Measurements from ENCODE around the gene IRF8.

The IRF8 gene

GRCh38 chr16:85967111-85967510, 68.1 kb downstream of the IRF8 start:
- H3K27me3 Mint-ChIP-seq, result peaks cover 16% of the 10 kb centered on the region
- CTCF ChIA-PET, result interaction anchor here (1.5 kb wide), 2 partner anchors 20 to 146 kb away, joined by 3 to 4 read pairs; no protein-coding TSS in a partner anchor
- H3K36me3 Mint-ChIP-seq, result no peaks in the 10 kb centered on the region
- H3K4me1 Mint-ChIP-seq, result peaks cover 2% of the 10 kb centered on the region
- H3K4me3 Mint-ChIP-seq, result no peak overlapping the region
- no peak overlapping the region for H3K27ac Mint-ChIP-seq
- no peak for DNase-seq
- H3K9me3 Mint-ChIP-seq, result no peaks in the 10 kb centered on the region

- H3K4me3 Mint-ChIP-seq, result no peak overlapping the region
- H3K9me3 Mint-ChIP-seq, result no peaks in the 10 kb centered on the region
- no peaks in the 10 kb centered on the region for H3K36me3 Mint-ChIP-seq
- CTCF ChIA-PET, result no interaction called here
- DNase-seq, result no peak
- H3K4me1 Mint-ChIP-seq, result peaks cover 2% of the 10 kb centered on the region
- no peak overlapping the region for H3K27ac Mint-ChIP-seq
- peaks cover 12% of the 10 kb centered on the region for H3K27me3 Mint-ChIP-seq
Observed at GRCh38 chr16:85968041-85968920, 69.3 kb downstream of the IRF8 start.

- CTCF ChIA-PET, result no interaction called here
- no peak for DNase-seq
- H3K36me3 Mint-ChIP-seq, result peaks cover 1% of the 10 kb centered on the region
- H3K27me3 Mint-ChIP-seq, result peaks cover 12% of the 10 kb centered on the region
- H3K27ac Mint-ChIP-seq, result no peak overlapping the region
- no peak overlapping the region for H3K4me3 Mint-ChIP-seq
- peaks cover 2% of the 10 kb centered on the region for H3K4me1 Mint-ChIP-seq
- peaks cover 3% of the 10 kb centered on the region for H3K9me3 Mint-ChIP-seq
Observed at GRCh38 chr16:85969159-85969558, 70.2 kb downstream of the IRF8 start.

GRCh38 chr16:85969591-85969990, 70.6 kb downstream of the IRF8 start:
- Mint-ChIP-seq H3K9me3 (peaks cover 7% of the 10 kb centered on the region), H3K36me3 (peaks cover 1% of the 10 kb centered on the region), H3K27ac (no peak overlapping the region), H3K4me3 (no peak overlapping the region), H3K4me1 (peaks cover 2% of the 10 kb centered on the region), H3K27me3 (peaks cover 10% of the 10 kb centered on the region)
- CTCF ChIA-PET, result interaction anchor here (1.1 kb wide), 1 partner anchor 150 kb away, joined by 3 read pairs; no protein-coding TSS in a partner anchor
- DNase-seq, result no peak

- Mint-ChIP-seq H3K36me3 (peaks cover 1% of the 10 kb centered on the region), H3K4me3 (no peak overlapping the region), H3K27ac (no peak overlapping the region), H3K27me3 (peaks cover 13% of the 10 kb centered on the region), H3K9me3 (peaks cover 10% of the 10 kb centered on the region), H3K4me1 (peaks cover 2% of the 10 kb centered on the region)
- CTCF ChIA-PET, result interaction anchor here (1.1 kb wide), 1 partner anchor 151 kb away, joined by 3 read pairs; no protein-coding TSS in a partner anchor
- no peak for DNase-seq
Observed at GRCh38 chr16:85970016-85970733, 71.2 kb downstream of the IRF8 start.

- no peak for DNase-seq
- Mint-ChIP-seq H3K4me3 (no peak overlapping the region), H3K9me3 (peaks cover 10% of the 10 kb centered on the region), H3K27ac (no peak overlapping the region), H3K27me3 (peaks cover 19% of the 10 kb centered on the region), H3K36me3 (peaks cover 1% of the 10 kb centered on the region), H3K4me1 (peaks cover 2% of the 10 kb centered on the region)
- CTCF ChIA-PET, result interaction anchor here (1.1 kb wide), 1 partner anchor 151 kb away, joined by 3 read pairs; no protein-coding TSS in a partner anchor
Observed at GRCh38 chr16:85970738-85971137, 71.8 kb downstream of the IRF8 start.

All from activated naive CD4-positive, alpha-beta T cell treated with anti-CD3 and anti-CD28 coated beads, Interleukin-2, amount 10 ng/mL, durations not matched to agents 7 days and 5 days (primary cell).